IMR-90 (cell line): ENCODE data around the gene TMEM100.

Experiments
- BHLHE40 ChIP-seq: fragments of 150-350 bp; IDR thresholded peaks from 2 replicates; pipeline ENCODE4 v1.6.1; 2016; ENCODE audit warnings: mild to moderate bottlenecking, low read depth, low read length
- CHD1 ChIP-seq: IDR thresholded peaks from 2 replicates; pipeline ENCODE4 v1.6.1; 2012; ENCODE audit warnings: low read depth, low read length, improper control_type of control experiment
- CTCF ChIP-seq: conservative IDR thresholded peaks from 2 replicates; pipeline ENCODE4 v1.5.1; 2012; ENCODE audit warnings: mild to moderate bottlenecking, low read depth, low read length, improper control_type of control experiment
- ELK1 ChIP-seq: fragments of 150-350 bp; IDR thresholded peaks from 2 replicates; pipeline ENCODE4 v1.6.1; 2016; ENCODE audit warnings: low read depth, mild to moderate bottlenecking, low read length, moderate library complexity, borderline replicate concordance
- MAFK ChIP-seq: IDR thresholded peaks from 2 replicates; pipeline ENCODE4 v1.6.1; 2012; ENCODE audit warnings: low read depth, low read length, improper control_type of control experiment
- MAZ ChIP-seq: IDR thresholded peaks from 2 replicates; pipeline ENCODE4 v1.6.1; 2012; ENCODE audit warnings: low read depth, mild to moderate bottlenecking, low read length, improper control_type of control experiment, moderate library complexity, borderline replicate concordance
- MXI1 ChIP-seq: IDR thresholded peaks from 2 replicates; pipeline ENCODE4 v1.6.1; 2012; ENCODE audit warnings: low read depth, mild to moderate bottlenecking, low read length, moderate library complexity, borderline replicate concordance
- POLR2A ChIP-seq: IDR thresholded peaks from 2 replicates; pipeline ENCODE4 v1.6.1; 2012; ENCODE audit warnings: mild to moderate bottlenecking, low read depth, low read length
- RAD21 ChIP-seq: IDR thresholded peaks from 2 replicates; pipeline ENCODE4 v1.6.1; 2012; ENCODE audit warnings: low read length, improper control_type of control experiment
- RCOR1 ChIP-seq: IDR thresholded peaks from 2 replicates; pipeline ENCODE4 v1.6.1; 2012; ENCODE audit warnings: mild to moderate bottlenecking, low read length, improper control_type of control experiment; ENCODE audit not compliant: insufficient replicate concordance
- RFX5 ChIP-seq: IDR thresholded peaks from 2 replicates; pipeline ENCODE4 v1.8.0; 2012; ENCODE audit warnings: low read depth, mild to moderate bottlenecking, low read length, moderate library complexity
- USF2 ChIP-seq: fragments of 150-350 bp; IDR thresholded peaks from 2 replicates; pipeline ENCODE4 v1.6.1; 2017; ENCODE audit warnings: mild to moderate bottlenecking, antibody characterized with exemption, low read length, low read depth

GRCh38 chr17:55772086-55772485 lies 49.4 kb upstream of the TMEM100 start:
- no peak for TF ChIP-seq CTCF
- no peak for TF ChIP-seq POLR2A
- TF ChIP-seq BHLHE40 = no peak
- no peak for TF ChIP-seq RAD21
- no peak for TF ChIP-seq RCOR1
- TF ChIP-seq MXI1 = no peak
- TF ChIP-seq CHD1 = no peak
- no peak for TF ChIP-seq MAZ
- no peak for TF ChIP-seq RFX5
- TF ChIP-seq MAFK = no peak
- TF ChIP-seq USF2 = no peak
- TF ChIP-seq ELK1 = no peak
